Measurements from ENCODE around the gene TCERG1L.

DNA sequence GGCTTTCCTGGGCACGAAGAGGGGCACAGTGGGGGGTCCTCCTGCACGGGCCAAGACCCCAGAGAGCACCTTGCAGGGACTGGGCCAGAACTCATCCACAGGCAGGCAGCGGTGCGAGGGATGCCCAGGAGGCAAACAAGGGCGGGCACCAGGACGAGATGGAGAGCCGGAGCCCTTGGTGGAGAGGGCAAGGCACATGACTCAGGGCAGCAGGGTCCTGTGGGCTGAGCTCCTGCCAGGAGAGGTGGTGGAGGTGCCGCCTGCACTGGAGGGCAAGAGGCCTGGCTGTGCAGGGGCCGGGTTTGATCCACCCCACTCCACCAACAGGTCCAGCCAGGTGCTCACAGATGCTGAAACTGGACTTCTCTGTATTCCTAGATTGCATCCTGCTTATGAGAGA lies 170.9 kb downstream of the TCERG1L start:
- TF ChIP-seq, protein P1, sequence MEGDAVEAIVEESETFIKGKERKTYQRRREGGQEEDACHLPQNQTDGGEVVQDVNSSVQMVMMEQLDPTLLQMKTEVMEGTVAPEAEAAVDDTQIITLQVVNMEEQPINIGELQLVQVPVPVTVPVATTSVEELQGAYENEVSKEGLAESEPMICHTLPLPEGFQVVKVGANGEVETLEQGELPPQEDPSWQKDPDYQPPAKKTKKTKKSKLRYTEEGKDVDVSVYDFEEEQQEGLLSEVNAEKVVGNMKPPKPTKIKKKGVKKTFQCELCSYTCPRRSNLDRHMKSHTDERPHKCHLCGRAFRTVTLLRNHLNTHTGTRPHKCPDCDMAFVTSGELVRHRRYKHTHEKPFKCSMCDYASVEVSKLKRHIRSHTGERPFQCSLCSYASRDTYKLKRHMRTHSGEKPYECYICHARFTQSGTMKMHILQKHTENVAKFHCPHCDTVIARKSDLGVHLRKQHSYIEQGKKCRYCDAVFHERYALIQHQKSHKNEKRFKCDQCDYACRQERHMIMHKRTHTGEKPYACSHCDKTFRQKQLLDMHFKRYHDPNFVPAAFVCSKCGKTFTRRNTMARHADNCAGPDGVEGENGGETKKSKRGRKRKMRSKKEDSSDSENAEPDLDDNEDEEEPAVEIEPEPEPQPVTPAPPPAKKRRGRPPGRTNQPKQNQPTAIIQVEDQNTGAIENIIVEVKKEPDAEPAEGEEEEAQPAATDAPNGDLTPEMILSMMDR (IDR thresholded peaks at IDR 0.05; ENCODE audit: poor library complexity, severe bottlenecking) = no peak
- TF ChIP-seq EZH2 (IDR thresholded peaks at IDR 0.05; ENCODE audit: borderline replicate concordance, insufficient read depth, low read length, poor library complexity, severe bottlenecking) (no peak), RAD21 (conservative IDR thresholded peaks at IDR 0.05) (no peak), SMC3 (conservative IDR thresholded peaks at IDR 0.05; ENCODE audit: poor library complexity) (no peak), EP300 (conservative IDR thresholded peaks at IDR 0.05; ENCODE audit: poor library complexity, severe bottlenecking) (no peak), POLR2AphosphoS5 (IDR thresholded peaks at IDR 0.05) (no peak), TAF1 (IDR thresholded peaks at IDR 0.05; ENCODE audit: low read depth) (no peak)
- TF ChIP-seq, protein P2, sequence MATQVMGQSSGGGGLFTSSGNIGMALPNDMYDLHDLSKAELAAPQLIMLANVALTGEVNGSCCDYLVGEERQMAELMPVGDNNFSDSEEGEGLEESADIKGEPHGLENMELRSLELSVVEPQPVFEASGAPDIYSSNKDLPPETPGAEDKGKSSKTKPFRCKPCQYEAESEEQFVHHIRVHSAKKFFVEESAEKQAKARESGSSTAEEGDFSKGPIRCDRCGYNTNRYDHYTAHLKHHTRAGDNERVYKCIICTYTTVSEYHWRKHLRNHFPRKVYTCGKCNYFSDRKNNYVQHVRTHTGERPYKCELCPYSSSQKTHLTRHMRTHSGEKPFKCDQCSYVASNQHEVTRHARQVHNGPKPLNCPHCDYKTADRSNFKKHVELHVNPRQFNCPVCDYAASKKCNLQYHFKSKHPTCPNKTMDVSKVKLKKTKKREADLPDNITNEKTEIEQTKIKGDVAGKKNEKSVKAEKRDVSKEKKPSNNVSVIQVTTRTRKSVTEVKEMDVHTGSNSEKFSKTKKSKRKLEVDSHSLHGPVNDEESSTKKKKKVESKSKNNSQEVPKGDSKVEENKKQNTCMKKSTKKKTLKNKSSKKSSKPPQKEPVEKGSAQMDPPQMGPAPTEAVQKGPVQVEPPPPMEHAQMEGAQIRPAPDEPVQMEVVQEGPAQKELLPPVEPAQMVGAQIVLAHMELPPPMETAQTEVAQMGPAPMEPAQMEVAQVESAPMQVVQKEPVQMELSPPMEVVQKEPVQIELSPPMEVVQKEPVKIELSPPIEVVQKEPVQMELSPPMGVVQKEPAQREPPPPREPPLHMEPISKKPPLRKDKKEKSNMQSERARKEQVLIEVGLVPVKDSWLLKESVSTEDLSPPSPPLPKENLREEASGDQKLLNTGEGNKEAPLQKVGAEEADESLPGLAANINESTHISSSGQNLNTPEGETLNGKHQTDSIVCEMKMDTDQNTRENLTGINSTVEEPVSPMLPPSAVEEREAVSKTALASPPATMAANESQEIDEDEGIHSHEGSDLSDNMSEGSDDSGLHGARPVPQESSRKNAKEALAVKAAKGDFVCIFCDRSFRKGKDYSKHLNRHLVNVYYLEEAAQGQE (IDR thresholded peaks at IDR 0.05; ENCODE audit: borderline replicate concordance) = no peak
